GM12878 (cell line): ENCODE results near the gene KIF25. TPM values are rescaled to one million over a fixed set of nuclear protein-coding genes. Genes with fewer than 3 reads are reported as not detected.

Experiments used
- ATAC-seq: fragments of 200-7000 bp; cut with Tn5 transposase; 3 replicates; pipeline ENCODE4 v1.9.1; 2020; ENCODE audit warnings: mild to moderate bottlenecking, moderate library complexity
- BruUV-seq: library from RNA; stranded (reverse); fragments of 400-500 nt; replicated peaks from 2 replicates; lab custom pipeline; 2021; lab: Mats Ljungman, UMichigan
- CTCF ChIA-PET: fragments of 300-600 bp; sonication (Branson Sonifier 250); formaldehyde crosslinking; extraction: SDS; loops from one replicate; lab custom pipeline; 2021; ENCODE audit warnings: inconsistent platforms; lab: Yijun Ruan, JAX
- POLR2A ChIA-PET: fragments of 350-600 bp; formaldehyde crosslinking; extraction: SDS; loops from one replicate; lab custom pipeline; 2021; ENCODE audit warnings: inconsistent platforms; lab: Charles Lee
- RAD21 ChIA-PET: fragments of 300-600 bp; sonication (Branson Sonifier 250); formaldehyde crosslinking; loops from one replicate; lab custom pipeline; 2023; ENCODE audit warnings: antibody characterized with exemption; ENCODE audit not compliant: unreplicated experiment; lab: Charles Lee
- SMC1A ChIA-PET: fragments of 300-600 bp; sonication (Branson Sonifier 250); formaldehyde crosslinking; loops from one replicate; lab custom pipeline; 2023; ENCODE audit not compliant: unreplicated experiment, uncharacterized antibody; lab: Charles Lee
- DNase-seq: peaks from one replicate; pipeline ENCODE4 v3.0.0-alpha.2; 2011; ENCODE audit warnings: low read depth, low spot score
- FAIRE-seq: peaks from 3 replicates; lab custom pipeline; 2011; peaks lifted over from hg19 to GRCh38; lab: Jason Lieb, UNC
- H2AFZ ChIP-seq: 2 replicates; pipeline ENCODE4 v1.6.0; 2011; ENCODE audit warnings: low read depth, low read length, control low read depth; ENCODE audit not compliant: control insufficient read depth
- H3K27ac ChIP-seq: 2 replicates; pipeline ENCODE4 v1.5.1; 2011; ENCODE audit warnings: control low read depth; ENCODE audit not compliant: control insufficient read depth, insufficient read depth
- H3K27me3 ChIP-seq, 2 experiments: replicated peaks in 1 of 2; 2 replicates each; pipeline versions ENCODE4 v1.6.0 to v1.6.1; 2011; ENCODE audit warnings: low read length in 1 of 2; ENCODE audit not compliant: control insufficient read depth in 2 of 2, insufficient read depth in 2 of 2
- H3K36me3 ChIP-seq, 2 experiments: 2 replicates each; pipeline ENCODE4 v1.5.1; 2011; ENCODE audit warnings: low read length in 1 of 2; ENCODE audit not compliant: control insufficient read depth in 2 of 2, insufficient read depth in 2 of 2
- H3K4me1 ChIP-seq: 2 replicates; pipeline ENCODE4 v1.6.1; 2011; ENCODE audit warnings: mild to moderate bottlenecking, low read length, moderate library complexity, mixed read lengths; ENCODE audit not compliant: control insufficient read depth, insufficient read depth
- H3K4me2 ChIP-seq: 2 replicates; pipeline ENCODE4 v1.6.0; 2011; ENCODE audit warnings: control low read depth; ENCODE audit not compliant: control insufficient read depth, insufficient read depth
- H3K4me3 ChIP-seq: fragments of 200-600 bp; sonication (generic); 2 replicates; pipeline ENCODE4 v1.5.1; 2016
- H3K79me2 ChIP-seq: 2 replicates; pipeline ENCODE4 v1.6.0; 2011; ENCODE audit warnings: low read length; ENCODE audit not compliant: control insufficient read depth, insufficient read depth
- H3K9ac ChIP-seq: 2 replicates; pipeline ENCODE4 v1.8.0; 2011; ENCODE audit warnings: low read length, control low read depth, mixed read lengths; ENCODE audit not compliant: control insufficient read depth, insufficient read depth
- H3K9me3 ChIP-seq: replicated peaks from 3 replicates; pipeline ENCODE4 v1.5.1; 2011; ENCODE audit warnings: mild to moderate bottlenecking, low read length; ENCODE audit not compliant: control insufficient read depth, insufficient read depth
- H4K20me1 ChIP-seq: 2 replicates; pipeline ENCODE4 v1.6.0; 2011; ENCODE audit not compliant: control insufficient read depth, insufficient read depth
- ASH2L ChIP-seq: fragments of 300-600, 200-600 bp; sonication (generic); IDR thresholded peaks from 2 replicates; pipeline ENCODE4 v1.6.1; 2017; ENCODE audit warnings: low read depth, mild to moderate bottlenecking, borderline replicate concordance
- CBFB ChIP-seq: IDR thresholded peaks from 2 replicates; pipeline ENCODE4 v1.6.1; 2016; ENCODE audit warnings: antibody characterized with exemption, low read depth
- ELK1 ChIP-seq: IDR thresholded peaks from 2 replicates; pipeline ENCODE4 v1.6.1; 2012; ENCODE audit warnings: low read depth, low read length, improper control_type of control experiment
- HDAC2 ChIP-seq: fragments of 200-600 bp; sonication (generic); IDR thresholded peaks from 2 replicates; pipeline ENCODE4 v1.6.1; 2017
- KAT2A ChIP-seq: conservative IDR thresholded peaks from 2 replicates; pipeline ENCODE4 v1.6.1; 2011; ENCODE audit warnings: low read depth, low read length; ENCODE audit not compliant: control insufficient read depth
- NRF1 ChIP-seq: conservative IDR thresholded peaks from 2 replicates; pipeline ENCODE4 v1.6.1; 2011; ENCODE audit warnings: mild to moderate bottlenecking, low read depth, low read length, improper control_type of control experiment
- RELA ChIP-seq: fragments of 450-650 bp; IDR thresholded peaks from 2 replicates; pipeline ENCODE4 v1.8.0; 2014; ENCODE audit warnings: borderline replicate concordance; ENCODE audit not compliant: partially characterized antibody
- SUPT20H ChIP-seq: IDR thresholded peaks from 2 replicates; pipeline ENCODE4 v1.6.1; 2011; ENCODE audit warnings: low read depth, mild to moderate bottlenecking, low read length, moderate library complexity, borderline replicate concordance; ENCODE audit not compliant: control insufficient read depth
- YBX1 ChIP-seq: fragments of 450-650 bp; IDR thresholded peaks from 2 replicates; pipeline ENCODE4 v1.6.1; 2016; ENCODE audit warnings: antibody characterized with exemption
- ZNF687 ChIP-seq: fragments of 450-650 bp; IDR thresholded peaks from 2 replicates; pipeline ENCODE4 v1.6.1; 2017; ENCODE audit warnings: mild to moderate bottlenecking, moderate library complexity
- whole genome bisulfite sequencing: methylation state at CpG from one replicate; pipeline ENCODE4 v1.1.6; 2016; ENCODE audit warnings: low lambda C conversion rate; ENCODE audit not compliant: insufficient replicate concordance, insufficient coverage; ENCODE audit errors: missing lambda C conversion rate; 5-methylcytosine and 5-hydroxymethylcytosine counted together
- in situ Hi-C: fragments of 300-500 bp; cut with MboI; formaldehyde crosslinking; loops from 9 replicates; pipeline ENCODE4 v1.14.3; 2018; ENCODE audit warnings: mixed read lengths
- intact Hi-C: fragments of 100-400 bp; cut with micrococcal nuclease; formaldehyde crosslinking; loops from one replicate; pipeline ENCODE4 v1.14.2; 2022; ENCODE audit not compliant: unreplicated experiment
- polyA plus RNA-seq, 11 experiments: library from polyadenylated mRNA; depleted of rRNA in 4 of 11; unstranded in 6 of 11; stranded (reverse) in 5 of 11; fragments of >200 nt; fragmentation: Nextera tagmentation in 4 of 11; fragmentation: Illumina TruSeq in 1 of 11; extraction: Ambion mirVana in 4 of 11; extraction: Trizol in 1 of 11; gene quantifications; 1 replicate in 1 of 11; 2 replicates in 10 of 11; pipeline versions ENCODE4 v1.2.1 to v1.2.3, GENCODE V29; 2011 to 2016; ENCODE audit warnings: inconsistent platforms in 2 of 11, missing spikeins in 2 of 11, low read depth in 1 of 11
- total RNA-seq, 4 experiments: library from RNA; depleted of rRNA in 3 of 4; stranded (reverse); fragments of >200 nt in 3 of 4; fragmentation: Illumina TruSeq in 1 of 4; extraction: Trizol in 1 of 4; gene quantifications; 2 replicates each; pipeline versions ENCODE4 v1.2.1 to v1.2.3, GENCODE V29; 2013 to 2021

Gene KIF25
- total and polyA plus RNA-seq, 10 of the 15 experiments (the other 5 are each of a cell fraction or from before 2014, with no cell fraction given) = not detected

GRCh38 chr6:167951781-167952511 lies 45.5 kb upstream of the KIF25 start:
- H3K79me2 ChIP-seq = no peaks in the 10 kb centered on the region
- no peak overlapping the region for H2AFZ ChIP-seq
- intact Hi-C loops = no loop called here
- H3K27me3 ChIP-seq = no peaks in the 10 kb centered on the region
- in situ Hi-C loops = no loop called here
- CTCF ChIA-PET = no interaction called here
- ATAC-seq (no peak), DNase-seq (no peak), FAIRE-seq (no peak)
- no peak overlapping the region for H3K9ac ChIP-seq
- no peaks in the 10 kb centered on the region for H4K20me1 ChIP-seq
- 94% methylated on average over 29 of the region's 29 CpGs for WGBS
- peaks cover 9 to 12% of the 10 kb centered on the region in 2 experiments for H3K36me3 ChIP-seq
- no TSS peak for BruUV-seq
- RAD21 ChIA-PET = no interaction called here
- H3K4me3 ChIP-seq = no peak overlapping the region
- H3K9me3 ChIP-seq = no peaks in the 10 kb centered on the region
- POLR2A ChIA-PET = no interaction called here
- H3K4me2 ChIP-seq = no peak overlapping the region
- no peak for TF ChIP-seq NRF1
- TF ChIP-seq ZNF687 = no peak
- TF ChIP-seq ASH2L = no peak
- no peak for TF ChIP-seq CBFB
- no peak for TF ChIP-seq KAT2A
- no peak for TF ChIP-seq HDAC2
- no peak for TF ChIP-seq YBX1
- no peak for TF ChIP-seq RELA
- TF ChIP-seq ELK1 = no peak
- no peak for TF ChIP-seq SUPT20H
- TF ChIP-seq, all 136 proteins: peak for 0
- SMC1A ChIA-PET = no interaction called here
- no peaks in the 10 kb centered on the region for H3K4me1 ChIP-seq
- no peak overlapping the region for H3K27ac ChIP-seq
